Measurements from ENCODE around the gene EHD4.

Gene EHD4

GRCh38 chr15:42010434-42010833 is 38.1 kb upstream of the EHD4 start:
- Histone ChIP-seq H3K4me1 (ENCODE audit: insufficient read depth, low read length, poor library complexity, severe bottlenecking) (no peaks in the 10 kb centered on the region), H3K4me3 (ENCODE audit: low read length, poor library complexity, severe bottlenecking) (no peak overlapping the region), H3K36me3 (ENCODE audit: insufficient read depth, low read length) (no peaks in the 10 kb centered on the region), H3K9me2 (replicated peaks; ENCODE audit: low read depth, low read length) (no peaks in the 10 kb centered on the region), H3K9ac (ENCODE audit: low read depth, low read length, poor library complexity, severe bottlenecking) (no peak overlapping the region), H3K79me2 (ENCODE audit: insufficient read depth, low read length) (no peaks in the 10 kb centered on the region), H3F3A (ENCODE audit: low read depth) (no peaks in the 10 kb centered on the region), H4K20me1 (ENCODE audit: insufficient read depth, low read length, poor library complexity, severe bottlenecking) (no peaks in the 10 kb centered on the region), H3K4me2 (ENCODE audit: low read depth, low read length, poor library complexity, severe bottlenecking) (no peak overlapping the region), H2AFZ (ENCODE audit: low read length) (no peak overlapping the region), H3K27me3 (ENCODE audit: insufficient read depth, low read length, poor library complexity, severe bottlenecking) (no peaks in the 10 kb centered on the region), H3K9me3 (ENCODE audit: insufficient read depth, low read depth, low read length) (no peaks in the 10 kb centered on the region)
- TF ChIP-seq CTCF (conservative IDR thresholded peaks at IDR 0.05; ENCODE audit: low read length), result no peak
- TF ChIP-seq EZH2phosphoT487 (IDR thresholded peaks at IDR 0.05; ENCODE audit: borderline replicate concordance), result no peak

- Histone ChIP-seq H4K20me1 (ENCODE audit: insufficient read depth, low read length, poor library complexity, severe bottlenecking) (no peaks in the 10 kb centered on the region), H3K4me1 (ENCODE audit: insufficient read depth, low read length, poor library complexity, severe bottlenecking) (no peaks in the 10 kb centered on the region), H3K9me3 (ENCODE audit: insufficient read depth, low read depth, low read length) (no peaks in the 10 kb centered on the region)
Measured at GRCh38 chr15:42009474-42009873, 37.1 kb upstream of the EHD4 start.

GRCh38 chr15:42009022-42009421 is 36.7 kb upstream of the EHD4 start:
- H4K20me1 ChIP-seq (ENCODE audit: insufficient read depth, low read length, poor library complexity, severe bottlenecking), result no peaks in the 10 kb centered on the region
- no peak overlapping the region for H3K4me3 ChIP-seq (ENCODE audit: low read length, poor library complexity, severe bottlenecking)
- H3K9me3 ChIP-seq (ENCODE audit: insufficient read depth, low read depth, low read length), result no peaks in the 10 kb centered on the region
- H3K36me3 ChIP-seq (ENCODE audit: insufficient read depth, low read length), result no peaks in the 10 kb centered on the region
- H3F3A ChIP-seq (ENCODE audit: low read depth), result no peaks in the 10 kb centered on the region
- no peak overlapping the region for H3K9ac ChIP-seq (ENCODE audit: low read depth, low read length, poor library complexity, severe bottlenecking)
- no peaks in the 10 kb centered on the region for H3K27me3 ChIP-seq (ENCODE audit: insufficient read depth, low read length, poor library complexity, severe bottlenecking)
- TF ChIP-seq EZH2phosphoT487 (IDR thresholded peaks at IDR 0.05; ENCODE audit: borderline replicate concordance) (no peak), CTCF (conservative IDR thresholded peaks at IDR 0.05; ENCODE audit: low read length) (no peak)
- H3K9me2 ChIP-seq (replicated peaks; ENCODE audit: low read depth, low read length), result no peaks in the 10 kb centered on the region
- H3K4me2 ChIP-seq (ENCODE audit: low read depth, low read length, poor library complexity, severe bottlenecking), result no peak overlapping the region
- H3K4me1 ChIP-seq (ENCODE audit: insufficient read depth, low read length, poor library complexity, severe bottlenecking), result no peaks in the 10 kb centered on the region
- no peak overlapping the region for H2AFZ ChIP-seq (ENCODE audit: low read length)
- H3K79me2 ChIP-seq (ENCODE audit: insufficient read depth, low read length), result no peaks in the 10 kb centered on the region

More at GRCh38 chr15:42009474-42009873, 37.1 kb upstream of the EHD4 start:
- no peaks in the 10 kb centered on the region for H3K36me3 ChIP-seq (ENCODE audit: insufficient read depth, low read length)
- no peak overlapping the region for H2AFZ ChIP-seq (ENCODE audit: low read length)
- H3K4me3 ChIP-seq (ENCODE audit: low read length, poor library complexity, severe bottlenecking), result no peak overlapping the region
- no peak overlapping the region for H3K9ac ChIP-seq (ENCODE audit: low read depth, low read length, poor library complexity, severe bottlenecking)
- H3K9me2 ChIP-seq (replicated peaks; ENCODE audit: low read depth, low read length), result no peaks in the 10 kb centered on the region
- no peaks in the 10 kb centered on the region for H3K79me2 ChIP-seq (ENCODE audit: insufficient read depth, low read length)
- no peaks in the 10 kb centered on the region for H3F3A ChIP-seq (ENCODE audit: low read depth)
- TF ChIP-seq EZH2phosphoT487 (IDR thresholded peaks at IDR 0.05; ENCODE audit: borderline replicate concordance), result no peak
- TF ChIP-seq CTCF (conservative IDR thresholded peaks at IDR 0.05; ENCODE audit: low read length), result no peak
- no peak overlapping the region for H3K4me2 ChIP-seq (ENCODE audit: low read depth, low read length, poor library complexity, severe bottlenecking)
- H3K27me3 ChIP-seq (ENCODE audit: insufficient read depth, low read length, poor library complexity, severe bottlenecking), result no peaks in the 10 kb centered on the region

All from Loucy (cell line).